Measurements from ENCODE around the gene TMEM63A. TPM values are rescaled to one million over a fixed set of nuclear protein-coding genes. Genes with fewer than 3 reads are reported as not detected.

TMEM63A gene
- polyA plus RNA-seq, 3 donors = 3.0 to 48.0 (median 5.8) TPM

DNA sequence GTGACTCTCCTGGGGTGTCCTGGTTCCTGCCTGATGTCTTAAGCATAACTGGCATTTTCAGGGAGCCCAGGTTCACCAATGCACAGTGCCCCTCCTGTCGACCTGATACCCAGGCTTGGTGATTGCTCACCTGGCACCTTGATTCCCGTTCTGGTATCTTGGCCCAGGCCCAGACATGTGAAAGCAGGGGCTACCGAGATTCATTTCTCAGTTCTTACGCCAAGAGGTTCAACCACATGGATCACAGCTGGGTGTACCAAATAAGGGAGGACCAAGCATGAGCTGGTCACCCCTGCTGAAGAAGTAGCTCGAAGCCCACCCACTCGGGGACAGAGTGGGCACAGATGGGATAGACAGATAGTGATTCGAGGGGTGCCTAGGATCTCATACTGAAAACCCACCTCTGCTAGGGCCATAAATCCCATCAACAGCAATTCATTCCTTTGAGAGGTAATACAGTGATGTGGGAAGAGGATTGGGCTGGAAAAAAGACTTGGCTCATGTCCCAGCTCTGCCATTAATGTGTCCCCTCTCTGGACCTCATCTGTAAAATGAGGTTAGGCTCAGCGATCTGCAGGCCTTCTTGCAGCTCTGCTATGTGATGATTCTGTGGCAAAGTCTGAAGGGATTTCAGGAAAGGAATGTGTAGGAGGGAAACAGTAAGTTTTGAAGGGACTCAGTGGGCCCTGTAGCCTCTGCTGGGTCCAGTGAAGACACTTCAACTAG, 69.5 kb downstream of the TMEM63A start:
- Histone ChIP-seq H3K4me1 (ENCODE audit: control insufficient read depth in 1 of 2, insufficient read depth in 2 of 2, low read length in 2 of 2) (peaks cover 40 to 48% of the 10 kb centered on the region in 2 donors), H3K9me3 (replicated peaks in 1 of 2; ENCODE audit: control insufficient read depth in 1 of 2, insufficient read depth in 1 of 2, low read length in 2 of 2) (no peaks in the 10 kb centered on the region), H4K20me1 (ENCODE audit: insufficient read depth, low read length) (no peaks in the 10 kb centered on the region), H3K9ac (ENCODE audit: insufficient read depth, low read length, poor library complexity, severe bottlenecking) (peak overlapping the region; percentile 42), H3K27me3 (ENCODE audit: control insufficient read depth in 2 of 2, insufficient read depth in 2 of 2, low read length in 2 of 2) (peaks cover 0 to 3% of the 10 kb centered on the region in 2 donors), H3K4me3 (replicated peaks in 1 of 3; ENCODE audit: low read depth in 2 of 3, low read length in 3 of 3) (peak overlapping the region in 1 of 3 experiments; percentile 69), H3K27ac (ENCODE audit: low read depth in 1 of 2, low read length in 2 of 2) (peak overlapping the region; percentile 71 to 78), H2AFZ (ENCODE audit: insufficient read depth, low read depth, low read length, poor library complexity, severe bottlenecking) (peak overlapping the region; percentile 75), H3K36me3 (replicated peaks in 1 of 2; ENCODE audit: control insufficient read depth in 1 of 2, insufficient read depth in 2 of 2, low read length in 2 of 2) (no peaks in the 10 kb centered on the region), H3K4me2 (replicated peaks; ENCODE audit: extremely low read depth, low read length, poor library complexity, severe bottlenecking) (peak overlapping the region; percentile 78), H3K79me2 (ENCODE audit: insufficient read depth, low read length) (peaks cover 5% of the 10 kb centered on the region)
- intact Hi-C loops (cut with micrococcal nuclease) = no loop called here
- no peak for DNase-seq
- Mint-ChIP-seq H3K36me3 (peaks cover 0 to 3% of the 10 kb centered on the region in 2 donors), H3K27ac (peak overlapping the region in 6 of 7 donors; percentile 28 to 92 (median 48)), H3K27me3 (ENCODE audit: low read depth in 3 of 3) (peaks cover 13 to 14% (median 13%) of the 10 kb centered on the region in 3 donors), H3K4me1 (peaks cover 50% of the 10 kb centered on the region), H3K9me3 (no peaks in the 10 kb centered on the region), H3K4me3 (peak overlapping the region in 1 of 2 donors; percentile 13)
- WGBS (ENCODE audit: insufficient coverage) = 82% methylated on average over 5 of the region's 8 CpGs
- TF ChIP-seq, protein P1, sequence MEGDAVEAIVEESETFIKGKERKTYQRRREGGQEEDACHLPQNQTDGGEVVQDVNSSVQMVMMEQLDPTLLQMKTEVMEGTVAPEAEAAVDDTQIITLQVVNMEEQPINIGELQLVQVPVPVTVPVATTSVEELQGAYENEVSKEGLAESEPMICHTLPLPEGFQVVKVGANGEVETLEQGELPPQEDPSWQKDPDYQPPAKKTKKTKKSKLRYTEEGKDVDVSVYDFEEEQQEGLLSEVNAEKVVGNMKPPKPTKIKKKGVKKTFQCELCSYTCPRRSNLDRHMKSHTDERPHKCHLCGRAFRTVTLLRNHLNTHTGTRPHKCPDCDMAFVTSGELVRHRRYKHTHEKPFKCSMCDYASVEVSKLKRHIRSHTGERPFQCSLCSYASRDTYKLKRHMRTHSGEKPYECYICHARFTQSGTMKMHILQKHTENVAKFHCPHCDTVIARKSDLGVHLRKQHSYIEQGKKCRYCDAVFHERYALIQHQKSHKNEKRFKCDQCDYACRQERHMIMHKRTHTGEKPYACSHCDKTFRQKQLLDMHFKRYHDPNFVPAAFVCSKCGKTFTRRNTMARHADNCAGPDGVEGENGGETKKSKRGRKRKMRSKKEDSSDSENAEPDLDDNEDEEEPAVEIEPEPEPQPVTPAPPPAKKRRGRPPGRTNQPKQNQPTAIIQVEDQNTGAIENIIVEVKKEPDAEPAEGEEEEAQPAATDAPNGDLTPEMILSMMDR (IDR thresholded peaks at IDR 0.05) = no peak

DNA sequence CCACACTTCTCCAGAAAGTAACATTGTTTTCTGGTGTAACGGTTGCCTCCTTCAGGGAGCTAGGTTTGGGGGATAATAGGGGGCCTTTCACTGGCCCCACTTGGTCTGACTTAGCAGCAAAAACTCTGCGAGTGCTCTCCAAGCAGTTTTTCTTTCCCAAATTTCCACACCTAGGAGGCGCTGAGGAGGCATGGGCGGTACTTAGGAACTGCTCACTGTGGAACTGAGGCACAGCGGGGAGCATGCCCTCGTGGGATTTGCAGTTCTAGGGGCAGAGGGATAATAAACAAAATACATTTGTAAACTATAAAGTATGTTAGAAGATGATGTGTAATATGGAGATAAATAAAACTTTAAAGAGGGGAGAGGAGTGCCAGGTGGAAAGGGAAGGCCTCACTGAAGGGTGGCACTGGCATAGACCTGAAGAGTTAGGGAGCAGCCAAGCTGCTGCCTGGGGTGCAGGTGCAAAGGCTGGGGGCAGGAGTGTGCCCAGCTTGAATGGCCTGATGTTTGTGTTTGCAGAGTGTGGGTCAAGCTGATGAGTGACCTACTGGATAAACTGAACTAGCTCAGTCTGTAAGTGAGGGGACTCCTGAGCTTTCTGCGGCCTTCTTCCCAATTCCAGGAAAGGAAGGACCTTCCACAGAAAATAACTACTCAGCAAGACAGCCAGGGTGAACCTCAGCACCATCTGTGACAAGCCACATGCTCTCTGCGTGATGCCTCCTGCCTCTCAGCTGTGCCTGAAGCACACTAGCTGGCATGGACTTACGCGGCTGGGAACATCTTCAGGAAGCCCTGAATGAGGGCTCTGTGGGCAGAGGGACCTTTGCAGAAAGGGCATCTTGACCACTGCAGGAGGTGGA, 70.3 kb downstream of the TMEM63A start:
- DNase-seq = no peak
- Mint-ChIP-seq H3K36me3 (peaks cover 0 to 3% of the 10 kb centered on the region in 2 donors), H3K4me1 (peaks cover 45% of the 10 kb centered on the region), H3K9me3 (no peaks in the 10 kb centered on the region), H3K4me3 (peak overlapping the region in 1 of 2 donors; percentile 93), H3K27me3 (ENCODE audit: low read depth in 3 of 3) (peaks cover 13 to 14% (median 13%) of the 10 kb centered on the region in 3 donors), H3K27ac (peak overlapping the region in 3 of 7 donors; percentile 5 to 68 (median 38))
- Histone ChIP-seq H3K4me2 (replicated peaks; ENCODE audit: extremely low read depth, low read length, poor library complexity, severe bottlenecking) (no peak overlapping the region), H3K27me3 (ENCODE audit: control insufficient read depth in 2 of 2, insufficient read depth in 2 of 2, low read length in 2 of 2) (peaks cover 0 to 3% of the 10 kb centered on the region in 2 donors), H3K4me1 (ENCODE audit: control insufficient read depth in 1 of 2, insufficient read depth in 2 of 2, low read length in 2 of 2) (peaks cover 36 to 44% of the 10 kb centered on the region in 2 donors), H3K9ac (ENCODE audit: insufficient read depth, low read length, poor library complexity, severe bottlenecking) (no peak overlapping the region), H2AFZ (ENCODE audit: insufficient read depth, low read depth, low read length, poor library complexity, severe bottlenecking) (no peak overlapping the region), H4K20me1 (ENCODE audit: insufficient read depth, low read length) (no peaks in the 10 kb centered on the region), H3K79me2 (ENCODE audit: insufficient read depth, low read length) (peaks cover 5% of the 10 kb centered on the region), H3K27ac (ENCODE audit: low read depth in 1 of 2, low read length in 2 of 2) (no peak overlapping the region), H3K36me3 (replicated peaks in 1 of 2; ENCODE audit: control insufficient read depth in 1 of 2, insufficient read depth in 2 of 2, low read length in 2 of 2) (no peaks in the 10 kb centered on the region), H3K4me3 (replicated peaks in 1 of 3; ENCODE audit: low read depth in 2 of 3, low read length in 3 of 3) (no peak overlapping the region), H3K9me3 (replicated peaks in 1 of 2; ENCODE audit: control insufficient read depth in 1 of 2, insufficient read depth in 1 of 2, low read length in 2 of 2) (no peaks in the 10 kb centered on the region)
- TF ChIP-seq, protein P1 (IDR thresholded peaks at IDR 0.05) = no peak
- WGBS (ENCODE audit: insufficient coverage) = 85% methylated on average over 4 of the region's 10 CpGs
- intact Hi-C loops (cut with micrococcal nuclease) = no loop called here

All from CD14-positive monocyte (primary cell).